Fibroblast of gingiva (primary cell): ENCODE results near the gene RNU1-2.
"Not testable (repeated sequence)": the region's sequence is repeated elsewhere in the genome, so short reads cannot be mapped to it uniquely, and the experiment has no call there.

Source experiments
- DNase-seq: peaks from one replicate; pipeline ENCODE4 v3.0.0-alpha.2; 2011; ENCODE audit warnings: low read depth

The RNU1-2 gene

GRCh38 chr1:16888860-16889816 is 6.6 kb upstream of the RNU1-2 start:
- DNase-seq = peak; percentile 82

DNA sequence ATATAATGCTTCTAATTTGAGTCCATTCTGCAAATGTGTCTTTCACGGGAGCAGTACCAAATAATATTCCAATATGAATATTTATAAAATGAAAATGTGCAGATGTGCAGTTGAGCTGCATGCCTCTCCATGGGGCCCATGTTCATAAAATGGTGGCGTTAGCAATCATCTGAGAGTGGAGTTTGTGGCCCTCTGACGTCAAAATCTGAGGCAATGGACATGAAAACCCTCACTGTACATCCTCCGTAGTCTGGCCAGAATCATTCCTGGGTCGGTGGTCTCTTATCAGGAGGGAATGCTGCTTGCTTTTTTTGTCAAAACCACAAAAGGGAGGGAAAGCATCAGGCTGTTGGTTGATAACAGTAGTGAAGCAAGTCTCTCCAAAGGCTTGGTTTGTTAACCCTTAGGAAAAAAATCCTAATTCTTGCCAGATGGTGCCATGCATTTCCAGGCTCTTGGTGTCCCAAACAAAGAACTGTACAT is 5.2 kb upstream of the RNU1-2 start:
- not testable (repeated sequence) for DNase-seq

DNA sequence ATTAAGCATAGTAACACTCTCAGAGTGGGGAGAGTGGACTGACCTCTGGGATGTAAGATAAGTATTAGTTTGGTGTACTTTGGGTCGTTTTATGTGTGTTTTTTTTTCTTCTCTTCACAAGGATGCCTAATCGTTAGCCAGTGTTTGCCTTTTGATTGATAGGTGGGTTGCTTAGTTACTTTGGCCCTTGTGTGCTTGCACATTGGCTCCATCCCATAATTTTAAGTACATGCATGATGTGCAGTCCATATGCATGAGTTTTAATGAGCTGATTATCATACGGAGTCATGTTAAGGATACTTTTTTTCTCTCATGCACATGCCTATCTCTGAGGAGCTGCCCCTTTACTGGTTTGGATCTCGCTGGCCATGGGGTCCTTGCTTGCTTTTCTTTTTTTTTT is 4.7 kb upstream of the RNU1-2 start:
- not testable (repeated sequence) for DNase-seq

DNA sequence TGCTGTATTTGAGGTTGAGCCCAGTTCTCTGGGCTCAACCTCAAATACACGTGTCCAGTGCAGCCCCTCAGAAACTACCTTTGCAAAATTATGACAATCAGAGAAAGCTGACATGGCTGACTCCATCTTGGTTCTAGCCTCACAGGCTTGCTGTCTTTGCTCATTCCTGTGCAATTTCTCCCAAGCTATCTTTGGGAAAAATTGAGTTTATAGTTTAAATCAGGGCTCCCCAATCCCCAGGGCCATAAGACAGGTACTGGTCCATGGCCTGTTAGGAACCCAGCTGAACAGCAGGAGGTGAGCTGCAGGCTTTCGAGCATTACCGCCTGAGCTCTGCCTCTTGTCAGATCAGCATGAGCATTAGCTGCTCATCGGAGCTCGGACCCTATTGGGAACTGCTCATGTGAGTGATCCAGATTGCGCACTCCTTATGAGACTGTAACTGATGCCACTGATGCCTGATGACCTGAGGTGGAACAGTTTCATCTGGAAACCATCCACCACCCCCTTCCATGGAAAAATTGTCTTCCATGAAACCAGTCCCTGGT is 2.7 kb upstream of the RNU1-2 start:
- not testable (repeated sequence) for DNase-seq

GRCh38 chr1:16893796-16894195 is 2.0 kb upstream of the RNU1-2 start:
- not testable (repeated sequence) for DNase-seq

GRCh38 chr1:16894338-16894737 is 1.4 kb upstream of the RNU1-2 start:
- DNase-seq = not testable (repeated sequence)

DNA sequence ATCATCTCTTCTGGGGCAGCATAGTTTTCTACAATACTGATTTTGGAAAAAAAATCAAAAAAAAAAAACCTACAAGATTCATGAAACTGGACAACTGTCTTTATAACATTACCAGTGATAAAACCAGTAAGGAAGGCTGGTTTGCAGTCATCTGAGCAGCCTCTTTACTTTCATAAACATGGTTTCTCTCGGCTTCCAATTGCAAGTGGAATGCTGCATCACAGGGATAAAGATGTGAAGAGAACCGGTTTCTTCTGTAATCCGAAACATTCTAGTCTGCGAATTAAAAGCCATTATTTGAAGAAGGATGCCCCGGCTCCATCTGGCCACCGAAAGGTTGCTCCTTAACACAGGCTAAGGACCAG is 565 bp upstream of the RNU1-2 start:
- not testable (repeated sequence) for DNase-seq

DNA sequence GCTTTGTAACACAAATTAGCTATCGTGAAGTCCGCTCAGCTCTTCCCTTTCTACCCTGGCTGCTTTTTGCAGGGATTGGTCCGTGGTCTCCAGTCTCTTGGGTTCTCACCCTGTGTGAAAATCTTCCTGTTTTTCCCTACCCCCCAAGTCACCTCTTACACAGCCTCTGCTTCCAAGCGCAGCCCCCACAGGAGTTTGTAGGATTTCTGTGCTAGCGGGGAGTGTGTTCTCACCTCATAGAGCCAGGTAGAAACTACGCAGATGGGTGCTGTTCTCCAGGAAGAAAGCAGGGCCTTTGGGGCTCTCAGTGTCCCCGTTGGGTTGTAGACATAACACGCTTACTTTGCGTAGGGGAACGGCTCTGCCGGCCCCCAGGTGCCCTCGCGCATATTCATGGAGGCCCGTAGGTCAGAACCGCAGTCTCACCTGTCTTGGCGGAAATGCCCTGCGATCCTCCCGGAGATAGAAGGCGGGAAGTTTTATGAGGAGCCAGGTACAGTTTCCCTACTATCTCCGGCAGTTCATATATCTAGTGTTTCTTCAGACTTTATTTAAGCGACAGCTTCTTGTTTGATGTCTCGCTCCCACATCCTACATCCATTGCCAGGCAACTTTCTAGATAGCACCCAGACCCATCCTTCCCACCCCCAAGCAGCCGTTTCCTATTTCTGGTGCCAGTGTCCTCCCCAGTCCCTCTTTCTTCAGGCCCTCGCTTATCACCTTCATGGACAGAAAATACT is 706 bp downstream of the RNU1-2 start:
- peak; percentile 78 for DNase-seq

DNA sequence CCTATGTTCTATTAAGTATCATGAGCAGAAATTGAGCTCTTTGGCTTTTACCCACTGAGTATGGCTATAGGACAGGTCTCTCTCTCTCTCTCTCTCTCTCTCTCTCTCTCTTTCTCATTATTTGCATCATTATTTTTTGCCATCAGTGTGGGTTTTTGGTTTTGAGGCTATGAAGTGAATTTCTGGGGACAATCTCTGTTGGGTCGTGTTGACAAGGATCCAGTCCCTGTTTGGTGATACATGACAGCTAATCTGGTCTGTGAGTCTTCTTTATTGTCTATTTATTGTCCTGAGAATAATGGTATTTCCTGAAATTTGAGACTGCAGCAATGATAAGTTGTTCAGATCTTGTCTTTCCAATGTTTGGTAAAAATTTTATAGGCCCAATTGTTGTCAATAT is 1.9 kb downstream of the RNU1-2 start:
- not testable (repeated sequence) for DNase-seq

DNA sequence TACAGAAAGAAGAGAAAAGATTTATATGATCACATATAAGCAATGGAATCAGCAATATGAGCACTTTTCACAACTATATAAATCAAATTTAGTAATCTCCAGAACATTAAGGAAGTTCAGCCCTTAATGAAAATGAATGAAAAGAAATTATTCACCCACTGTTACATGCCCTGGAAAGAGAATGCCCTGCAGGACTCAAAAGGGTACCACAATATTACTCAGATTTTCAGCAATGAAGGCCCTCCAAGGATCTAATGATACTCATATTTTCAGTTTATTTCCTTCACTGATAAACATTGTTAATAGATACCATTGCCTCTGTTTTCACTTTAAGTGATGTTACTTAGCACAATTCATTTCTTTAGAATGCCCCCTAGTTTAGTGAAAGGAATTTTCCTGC is 2.5 kb downstream of the RNU1-2 start:
- DNase-seq = not testable (repeated sequence)

- DNase-seq = not testable (repeated sequence)
These were observed 3.2 kb downstream of the RNU1-2 start for GRCh38 chr1:16899020-16899419.

DNA sequence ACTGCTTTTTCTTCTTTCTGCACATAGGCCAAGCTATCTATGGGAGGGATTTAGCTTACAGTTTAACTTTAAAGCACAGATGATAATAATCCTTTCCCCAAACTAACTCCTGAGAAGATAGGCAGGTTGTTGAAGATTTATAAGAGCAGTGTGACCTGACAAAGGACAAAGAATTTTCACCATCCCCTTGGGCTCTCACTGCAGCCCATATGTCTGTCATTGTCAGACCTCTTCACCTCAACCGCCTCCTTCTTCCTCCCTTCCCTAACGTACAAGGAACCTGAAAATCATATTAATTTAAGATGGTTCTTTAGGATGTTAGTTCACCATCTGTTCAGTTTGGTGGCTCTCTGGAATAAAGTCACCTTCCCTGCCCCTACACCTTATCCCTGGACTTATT is 5.0 kb downstream of the RNU1-2 start:
- no peak for DNase-seq

DNA sequence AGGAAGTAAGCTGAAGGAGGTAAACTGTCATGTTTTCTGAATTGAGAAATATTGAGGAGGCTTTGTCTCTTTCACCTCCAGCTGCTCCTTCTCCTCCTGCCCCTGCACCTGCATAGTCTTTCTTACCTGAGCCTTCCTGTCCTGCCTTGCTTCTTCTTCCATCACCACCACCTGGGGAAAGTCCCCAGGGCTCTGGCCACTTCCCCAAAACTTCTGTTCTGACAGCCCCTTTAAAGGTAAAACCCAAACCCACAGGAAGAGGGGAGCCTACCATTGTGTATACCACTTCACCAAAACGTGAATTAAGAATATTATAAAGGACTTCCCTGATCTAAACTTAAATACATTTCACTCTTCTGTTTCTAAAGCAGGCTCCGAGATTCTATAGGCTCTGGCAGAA is 5.6 kb downstream of the RNU1-2 start:
- not testable (repeated sequence) for DNase-seq

DNA sequence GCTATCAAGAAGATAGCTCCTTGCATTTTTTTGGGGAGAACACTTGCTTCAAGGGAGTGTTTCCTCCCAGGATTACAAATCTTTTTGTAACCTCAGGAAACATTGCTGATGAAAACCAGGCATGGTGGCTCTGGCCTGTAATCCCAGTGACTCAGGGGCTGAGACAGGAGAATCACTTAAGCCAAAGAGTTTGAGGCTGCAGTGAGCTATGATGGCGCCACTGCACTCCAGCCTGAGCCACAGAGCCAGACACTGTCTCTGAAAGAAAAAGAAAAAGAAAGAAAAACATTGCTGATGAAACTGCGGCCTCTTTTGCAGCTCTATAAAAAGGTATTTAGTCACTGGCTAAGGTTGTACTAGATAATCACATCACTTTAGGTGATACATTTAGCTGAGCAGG is 7.3 kb downstream of the RNU1-2 start:
- peak; percentile 72 for DNase-seq

- no peak for DNase-seq
These were observed 7.6 kb downstream of the RNU1-2 start for GRCh38 chr1:16903458-16903796.

DNA sequence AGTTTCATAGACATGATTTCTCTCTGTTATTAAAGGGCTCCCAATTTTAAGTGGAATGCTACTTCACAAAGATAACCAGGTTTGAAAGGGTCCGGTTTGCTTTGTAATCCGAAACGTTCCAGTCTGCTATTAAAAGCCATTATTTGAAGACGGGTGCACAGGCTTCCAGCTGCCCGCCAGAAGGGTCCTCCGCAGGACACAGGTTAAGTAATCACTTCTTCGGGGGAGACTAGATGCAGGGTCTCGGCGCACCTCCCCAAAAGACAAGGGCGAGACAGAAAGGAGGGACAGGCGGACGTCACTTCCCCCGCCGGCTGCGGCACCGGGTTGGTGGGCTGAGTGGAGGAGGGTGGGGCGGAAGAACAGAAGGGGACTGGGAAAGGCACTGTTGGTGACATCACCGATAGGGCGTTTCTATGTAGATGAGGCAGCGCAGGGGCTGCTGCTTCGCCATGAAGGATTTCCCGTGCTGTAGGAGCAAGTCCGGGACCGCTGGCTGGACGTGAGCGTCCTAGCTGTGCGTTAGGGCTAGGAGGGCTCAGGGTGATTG is 8.9 kb downstream of the RNU1-2 start:
- peak; percentile 99 for DNase-seq

GRCh38 chr1:16905110-16905867 is 9.5 kb downstream of the RNU1-2 start:
- peak; percentile 86 for DNase-seq

- no peak for DNase-seq
These were observed 10.3 kb downstream of the RNU1-2 start for GRCh38 chr1:16905868-16906702.

DNA sequence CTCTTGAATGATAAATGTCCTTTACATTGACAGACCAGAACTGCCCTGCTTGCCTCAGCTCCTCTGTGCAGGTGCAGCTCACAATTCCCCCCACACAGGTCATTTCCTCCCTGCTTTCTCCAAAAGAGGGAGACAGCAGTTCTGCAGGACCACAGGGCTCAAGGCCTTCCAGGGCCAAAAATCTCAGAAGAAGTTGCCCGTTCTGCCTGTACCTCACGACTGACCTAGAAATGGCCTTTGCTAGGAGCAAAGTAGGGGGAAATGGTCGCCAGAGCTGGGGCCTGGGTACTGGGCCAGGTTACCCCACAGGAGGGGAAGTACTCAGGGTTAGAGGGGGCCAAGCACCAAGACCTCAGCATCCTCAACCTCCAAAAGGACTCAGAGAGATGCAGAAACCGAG is 11.1 kb downstream of the RNU1-2 start:
- no peak for DNase-seq

GRCh38 chr1:16907870-16908758 is 12.3 kb downstream of the RNU1-2 start:
- DNase-seq = no peak
